ENCODE measurements around the gene RTKN.

GRCh38 chr2:74474481-74474880 lies 32.7 kb upstream of the RTKN start:
- no peak for TF ChIP-seq CTCF (IDR thresholded peaks at IDR 0.05)
- no peak for TF ChIP-seq POLR2A (IDR thresholded peaks at IDR 0.05)

All from lower leg skin (tissue), 3 donors.